BJ (cell line): Measurements from ENCODE around the gene PPP2R5C. TPM values are rescaled to one million over a fixed set of nuclear protein-coding genes. Genes with fewer than 3 reads are reported as not detected.

Source experiments
- CTCF ChIA-PET: fragments of 350-600 bp; formaldehyde crosslinking; extraction: SDS; loops from one replicate; lab custom pipeline; 2021; ENCODE audit warnings: antibody characterized with exemption, inconsistent platforms; lab: Yijun Ruan, JAX
- POLR2A ChIA-PET: fragments of 300-600 bp; sonication (Branson Sonifier 250); formaldehyde crosslinking; extraction: SDS; loops from one replicate; lab custom pipeline; 2021; ENCODE audit warnings: antibody characterized with exemption; lab: Charles Lee
- DNase-seq: peaks from one replicate; pipeline ENCODE4 v3.0.0-alpha.2; 2011; ENCODE audit warnings: low read depth
- H3K27me3 ChIP-seq: 2 replicates; pipeline ENCODE4 v1.6.0; 2011; ENCODE audit warnings: low read length; ENCODE audit not compliant: control insufficient read depth, insufficient read depth
- H3K36me3 ChIP-seq: 2 replicates; pipeline ENCODE4 v1.5.1; 2011; ENCODE audit warnings: low read length; ENCODE audit not compliant: control insufficient read depth, insufficient read depth
- H3K4me3 ChIP-seq: 2 replicates; pipeline ENCODE4 v1.5.1; 2011; ENCODE audit warnings: low read depth, mild to moderate bottlenecking, control low read depth, low read length
- CTCF ChIP-seq: IDR thresholded peaks from 2 replicates; pipeline ENCODE4 v1.5.1; 2011; ENCODE audit warnings: low read depth, mild to moderate bottlenecking, control low read depth, inconsistent platforms, low read length, moderate library complexity; ENCODE audit not compliant: insufficient read depth
- polyA plus RNA-seq: library from polyadenylated mRNA; depleted of rRNA; stranded (reverse); fragments of >200 nt; gene quantifications from 2 replicates; pipeline ENCODE4 v1.2.3, GENCODE V29; 2011

Gene PPP2R5C
- polyA plus RNA-seq, 1 experiment: 55.8 TPM

GRCh38 chr14:101875727-101876554, 114.4 kb downstream of the PPP2R5C start:
- ChIA-PET POLR2A (no interaction called here), CTCF (interaction anchor here (0.7 kb wide), 1 partner anchor 107 kb away, joined by 3 read pairs; no protein-coding TSS in a partner anchor)
- H3K27me3 ChIP-seq: no peaks in the 10 kb centered on the region
- no peak overlapping the region for H3K4me3 ChIP-seq
- no peak for DNase-seq
- TF ChIP-seq CTCF: no peak
- peaks cover 2% of the 10 kb centered on the region; the same call in 1 of the 2 replicates for H3K36me3 ChIP-seq

- H3K4me3 ChIP-seq: no peak overlapping the region
- DNase-seq: peak; percentile 48
- no peaks in the 10 kb centered on the region for H3K27me3 ChIP-seq
- TF ChIP-seq CTCF: no peak
- ChIA-PET CTCF (no interaction called here), POLR2A (no interaction called here)
- peaks cover 2% of the 10 kb centered on the region; the same call in 1 of the 2 replicates for H3K36me3 ChIP-seq
These were observed 115.0 kb downstream of the PPP2R5C start for GRCh38 chr14:101876555-101876938.

- TF ChIP-seq CTCF: no peak
- CTCF ChIA-PET: no interaction called here
- no peak for DNase-seq
- no peaks in the 10 kb centered on the region for H3K27me3 ChIP-seq
- peaks cover 3% of the 10 kb centered on the region for H3K36me3 ChIP-seq
- POLR2A ChIA-PET: no interaction called here
- H3K4me3 ChIP-seq: no peak overlapping the region
These were observed 116.3 kb downstream of the PPP2R5C start for GRCh38 chr14:101877766-101878165.

GRCh38 chr14:101878211-101878821, 116.8 kb downstream of the PPP2R5C start:
- Histone ChIP-seq H3K4me3 (no peak overlapping the region), H3K36me3 (peaks cover 3% of the 10 kb centered on the region), H3K27me3 (no peaks in the 10 kb centered on the region)
- CTCF ChIA-PET: interaction anchor here (0.9 to 1.6 kb wide), 2 partner anchors 9 to 14 kb away, joined by 4 read pairs; no protein-coding TSS in a partner anchor
- no peak for TF ChIP-seq CTCF
- DNase-seq: no peak
- POLR2A ChIA-PET: no interaction called here

GRCh38 chr14:101878822-101879528, 117.5 kb downstream of the PPP2R5C start:
- Histone ChIP-seq H3K27me3 (no peaks in the 10 kb centered on the region), H3K4me3 (no peak overlapping the region), H3K36me3 (peaks cover 8% of the 10 kb centered on the region)
- TF ChIP-seq CTCF: no peak
- ChIA-PET CTCF (interaction anchor here (0.9 to 2.6 kb wide), 3 partner anchors 10 to 108 kb away, joined by 4 to 6 read pairs (median 4); no protein-coding TSS in a partner anchor), POLR2A (no interaction called here)
- no peak for DNase-seq
